GM12878 (cell line): ENCODE results near the gene MT1H. TPM values are rescaled to one million over a fixed set of nuclear protein-coding genes. Genes with fewer than 3 reads are reported as not detected.

Experiments
- ATAC-seq: fragments of 200-7000 bp; cut with Tn5 transposase; 3 replicates; pipeline ENCODE4 v1.9.1; 2020; ENCODE audit warnings: mild to moderate bottlenecking, moderate library complexity
- BruUV-seq: library from RNA; stranded (reverse); fragments of 400-500 nt; replicated peaks from 2 replicates; lab custom pipeline; 2021; lab: Mats Ljungman, UMichigan
- CTCF ChIA-PET: fragments of 300-600 bp; sonication (Branson Sonifier 250); formaldehyde crosslinking; extraction: SDS; loops from one replicate; lab custom pipeline; 2021; ENCODE audit warnings: inconsistent platforms; lab: Yijun Ruan, JAX
- POLR2A ChIA-PET: fragments of 350-600 bp; formaldehyde crosslinking; extraction: SDS; loops from one replicate; lab custom pipeline; 2021; ENCODE audit warnings: inconsistent platforms; lab: Charles Lee
- RAD21 ChIA-PET: fragments of 300-600 bp; sonication (Branson Sonifier 250); formaldehyde crosslinking; loops from one replicate; lab custom pipeline; 2023; ENCODE audit warnings: antibody characterized with exemption; ENCODE audit not compliant: unreplicated experiment; lab: Charles Lee
- SMC1A ChIA-PET: fragments of 300-600 bp; sonication (Branson Sonifier 250); formaldehyde crosslinking; loops from one replicate; lab custom pipeline; 2023; ENCODE audit not compliant: unreplicated experiment, uncharacterized antibody; lab: Charles Lee
- DNase-seq: peaks from one replicate; pipeline ENCODE4 v3.0.0-alpha.2; 2011; ENCODE audit warnings: low read depth, low spot score
- FAIRE-seq: peaks from 3 replicates; lab custom pipeline; 2011; peaks lifted over from hg19 to GRCh38; lab: Jason Lieb, UNC
- H2AFZ ChIP-seq: 2 replicates; pipeline ENCODE4 v1.6.0; 2011; ENCODE audit warnings: low read depth, low read length, control low read depth; ENCODE audit not compliant: control insufficient read depth
- H3K27ac ChIP-seq: 2 replicates; pipeline ENCODE4 v1.5.1; 2011; ENCODE audit warnings: control low read depth; ENCODE audit not compliant: control insufficient read depth, insufficient read depth
- H3K27me3 ChIP-seq, 2 experiments: replicated peaks in 1 of 2; 2 replicates each; pipeline versions ENCODE4 v1.6.0 to v1.6.1; 2011; ENCODE audit warnings: low read length in 1 of 2; ENCODE audit not compliant: control insufficient read depth in 2 of 2, insufficient read depth in 2 of 2
- H3K36me3 ChIP-seq, 2 experiments: 2 replicates each; pipeline ENCODE4 v1.5.1; 2011; ENCODE audit warnings: low read length in 1 of 2; ENCODE audit not compliant: control insufficient read depth in 2 of 2, insufficient read depth in 2 of 2
- H3K4me1 ChIP-seq: 2 replicates; pipeline ENCODE4 v1.6.1; 2011; ENCODE audit warnings: mild to moderate bottlenecking, low read length, moderate library complexity, mixed read lengths; ENCODE audit not compliant: control insufficient read depth, insufficient read depth
- H3K4me2 ChIP-seq: 2 replicates; pipeline ENCODE4 v1.6.0; 2011; ENCODE audit warnings: control low read depth; ENCODE audit not compliant: control insufficient read depth, insufficient read depth
- H3K4me3 ChIP-seq: fragments of 200-600 bp; sonication (generic); 2 replicates; pipeline ENCODE4 v1.5.1; 2016
- H3K79me2 ChIP-seq: 2 replicates; pipeline ENCODE4 v1.6.0; 2011; ENCODE audit warnings: low read length; ENCODE audit not compliant: control insufficient read depth, insufficient read depth
- H3K9ac ChIP-seq: 2 replicates; pipeline ENCODE4 v1.8.0; 2011; ENCODE audit warnings: low read length, control low read depth, mixed read lengths; ENCODE audit not compliant: control insufficient read depth, insufficient read depth
- H3K9me3 ChIP-seq: replicated peaks from 3 replicates; pipeline ENCODE4 v1.5.1; 2011; ENCODE audit warnings: mild to moderate bottlenecking, low read length; ENCODE audit not compliant: control insufficient read depth, insufficient read depth
- H4K20me1 ChIP-seq: 2 replicates; pipeline ENCODE4 v1.6.0; 2011; ENCODE audit not compliant: control insufficient read depth, insufficient read depth
- BHLHE40 ChIP-seq, 2 experiments: fragments of 450-650 bp in 1 of 2; IDR thresholded peaks; 2 replicates each; pipeline ENCODE4 v1.6.1; 2011 to 2017; ENCODE audit warnings: low read depth in 2 of 2, borderline replicate concordance in 1 of 2, improper control_type of control experiment in 1 of 2, low read length in 1 of 2, mild to moderate bottlenecking in 1 of 2
- CEBPB ChIP-seq, 2 experiments: fragments of 150-350 bp in 1 of 2; IDR thresholded peaks; 2 replicates each; pipeline ENCODE4 v1.6.1; 2012 to 2014; ENCODE audit warnings: low read depth in 2 of 2, low read length in 2 of 2, borderline replicate concordance in 1 of 2, inconsistent platforms in 1 of 2
- CREM ChIP-seq: IDR thresholded peaks from 2 replicates; pipeline ENCODE4 v1.6.1; 2014; ENCODE audit warnings: antibody characterized with exemption, low read depth
- FOS ChIP-seq: IDR thresholded peaks from 3 replicates; pipeline ENCODE4 v1.6.1; 2011; ENCODE audit warnings: borderline replicate concordance; ENCODE audit not compliant: insufficient read length; ENCODE audit errors: extremely low read depth
- SUPT20H ChIP-seq: IDR thresholded peaks from 2 replicates; pipeline ENCODE4 v1.6.1; 2011; ENCODE audit warnings: low read depth, mild to moderate bottlenecking, low read length, moderate library complexity, borderline replicate concordance; ENCODE audit not compliant: control insufficient read depth
- ZBED1 ChIP-seq: IDR thresholded peaks from 2 replicates; pipeline ENCODE4 v1.6.1; 2016; ENCODE audit warnings: borderline replicate concordance
- ZSCAN29 ChIP-seq: fragments of 450-650 bp; IDR thresholded peaks from 2 replicates; pipeline ENCODE4 v1.6.1; 2017; ENCODE audit warnings: mild to moderate bottlenecking, moderate library complexity
- WGBS: methylation state at CpG from one replicate; pipeline ENCODE4 v1.1.6; 2016; ENCODE audit warnings: low lambda C conversion rate; ENCODE audit not compliant: insufficient replicate concordance, insufficient coverage; ENCODE audit errors: missing lambda C conversion rate; 5-methylcytosine and 5-hydroxymethylcytosine counted together
- in situ Hi-C: fragments of 300-500 bp; cut with MboI; formaldehyde crosslinking; loops from 9 replicates; pipeline ENCODE4 v1.14.3; 2018; ENCODE audit warnings: mixed read lengths
- intact Hi-C: fragments of 100-400 bp; cut with micrococcal nuclease; formaldehyde crosslinking; loops from one replicate; pipeline ENCODE4 v1.14.2; 2022; ENCODE audit not compliant: unreplicated experiment
- polyA plus RNA-seq, 11 experiments: library from polyadenylated mRNA; depleted of rRNA in 4 of 11; unstranded in 6 of 11; stranded (reverse) in 5 of 11; fragments of >200 nt; fragmentation: Nextera tagmentation in 4 of 11; fragmentation: Illumina TruSeq in 1 of 11; extraction: Ambion mirVana in 4 of 11; extraction: Trizol in 1 of 11; gene quantifications; 1 replicate in 1 of 11; 2 replicates in 10 of 11; pipeline versions ENCODE4 v1.2.1 to v1.2.3, GENCODE V29; 2011 to 2016; ENCODE audit warnings: inconsistent platforms in 2 of 11, missing spikeins in 2 of 11, low read depth in 1 of 11
- total RNA-seq, 4 experiments: library from RNA; depleted of rRNA in 3 of 4; stranded (reverse); fragments of >200 nt in 3 of 4; fragmentation: Illumina TruSeq in 1 of 4; extraction: Trizol in 1 of 4; gene quantifications; 2 replicates each; pipeline versions ENCODE4 v1.2.1 to v1.2.3, GENCODE V29; 2013 to 2021
- TF ChIP-seq, protein P1 (sequence below): fragments of 450-650 bp; formaldehyde crosslinking; IDR thresholded peaks from 2 replicates; pipeline ENCODE4 v1.4.0; 2020; ENCODE audit warnings: mild to moderate bottlenecking, moderate library complexity
- TF ChIP-seq, protein P2 (sequence below): fragments of 450-650 bp; IDR thresholded peaks from 2 replicates; pipeline ENCODE4 v1.6.1; 2016; ENCODE audit warnings: mild to moderate bottlenecking
- TF ChIP-seq, protein P3 (sequence below): fragments of 450-650 bp; IDR thresholded peaks from 2 replicates; pipeline ENCODE4 v1.6.1; 2014; ENCODE audit warnings: mild to moderate bottlenecking

Gene MT1H
- total and polyA plus RNA-seq, 10 of the 15 experiments (the other 5 are each of a cell fraction or from before 2014, with no cell fraction given), result 0.40 to 6.0 (median 1.1) TPM; not detected in 2

DNA sequence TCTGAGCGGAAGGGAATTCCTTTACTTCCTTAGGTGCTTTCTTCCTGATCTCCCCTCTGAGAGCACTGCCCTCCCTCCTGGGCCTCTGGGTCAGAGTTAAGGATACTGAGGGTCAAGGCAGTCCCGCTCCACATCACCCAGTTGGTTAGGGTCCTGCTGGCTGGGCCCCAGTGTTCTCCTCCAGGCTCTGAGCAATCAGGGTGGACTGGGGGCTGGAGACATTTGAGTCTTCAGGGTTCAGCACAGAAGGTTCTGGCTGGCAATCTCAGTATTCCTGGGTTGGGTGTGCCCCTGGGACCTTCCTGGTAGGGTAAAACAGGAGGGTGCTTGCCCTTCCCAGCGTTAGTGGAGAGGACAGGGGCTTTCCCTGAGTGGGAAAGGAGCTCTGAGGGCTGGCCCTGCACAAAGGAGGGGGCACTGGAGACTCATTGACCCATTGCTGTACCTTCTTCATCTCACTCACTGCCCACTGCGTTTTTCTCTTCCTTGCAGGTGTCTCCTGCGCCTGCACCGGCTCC, 36.7 kb upstream of the MT1H start:
- Histone ChIP-seq H3K4me1 (peaks cover 15% of the 10 kb centered on the region), H3K4me2 (no peak overlapping the region), H4K20me1 (no peaks in the 10 kb centered on the region), H3K27ac (no peak overlapping the region), H3K9me3 (no peaks in the 10 kb centered on the region), H3K79me2 (no peaks in the 10 kb centered on the region), H3K4me3 (no peak overlapping the region), H3K36me3 (no peaks in the 10 kb centered on the region), H3K9ac (no peak overlapping the region), H3K27me3 (peaks cover 15 to 24% of the 10 kb centered on the region in 2 experiments), H2AFZ (no peak overlapping the region)
- TF ChIP-seq, protein P1, sequence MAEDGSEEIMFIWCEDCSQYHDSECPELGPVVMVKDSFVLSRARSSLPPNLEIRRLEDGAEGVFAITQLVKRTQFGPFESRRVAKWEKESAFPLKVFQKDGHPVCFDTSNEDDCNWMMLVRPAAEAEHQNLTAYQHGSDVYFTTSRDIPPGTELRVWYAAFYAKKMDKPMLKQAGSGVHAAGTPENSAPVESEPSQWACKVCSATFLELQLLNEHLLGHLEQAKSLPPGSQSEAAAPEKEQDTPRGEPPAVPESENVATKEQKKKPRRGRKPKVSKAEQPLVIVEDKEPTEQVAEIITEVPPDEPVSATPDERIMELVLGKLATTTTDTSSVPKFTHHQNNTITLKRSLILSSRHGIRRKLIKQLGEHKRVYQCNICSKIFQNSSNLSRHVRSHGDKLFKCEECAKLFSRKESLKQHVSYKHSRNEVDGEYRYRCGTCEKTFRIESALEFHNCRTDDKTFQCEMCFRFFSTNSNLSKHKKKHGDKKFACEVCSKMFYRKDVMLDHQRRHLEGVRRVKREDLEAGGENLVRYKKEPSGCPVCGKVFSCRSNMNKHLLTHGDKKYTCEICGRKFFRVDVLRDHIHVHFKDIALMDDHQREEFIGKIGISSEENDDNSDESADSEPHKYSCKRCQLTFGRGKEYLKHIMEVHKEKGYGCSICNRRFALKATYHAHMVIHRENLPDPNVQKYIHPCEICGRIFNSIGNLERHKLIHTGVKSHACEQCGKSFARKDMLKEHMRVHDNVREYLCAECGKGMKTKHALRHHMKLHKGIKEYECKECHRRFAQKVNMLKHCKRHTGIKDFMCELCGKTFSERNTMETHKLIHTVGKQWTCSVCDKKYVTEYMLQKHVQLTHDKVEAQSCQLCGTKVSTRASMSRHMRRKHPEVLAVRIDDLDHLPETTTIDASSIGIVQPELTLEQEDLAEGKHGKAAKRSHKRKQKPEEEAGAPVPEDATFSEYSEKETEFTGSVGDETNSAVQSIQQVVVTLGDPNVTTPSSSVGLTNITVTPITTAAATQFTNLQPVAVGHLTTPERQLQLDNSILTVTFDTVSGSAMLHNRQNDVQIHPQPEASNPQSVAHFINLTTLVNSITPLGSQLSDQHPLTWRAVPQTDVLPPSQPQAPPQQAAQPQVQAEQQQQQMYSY (CRISPR knock-in tag), result no peak
- no peak for TF ChIP-seq ZBED1
- TF ChIP-seq, protein P2, sequence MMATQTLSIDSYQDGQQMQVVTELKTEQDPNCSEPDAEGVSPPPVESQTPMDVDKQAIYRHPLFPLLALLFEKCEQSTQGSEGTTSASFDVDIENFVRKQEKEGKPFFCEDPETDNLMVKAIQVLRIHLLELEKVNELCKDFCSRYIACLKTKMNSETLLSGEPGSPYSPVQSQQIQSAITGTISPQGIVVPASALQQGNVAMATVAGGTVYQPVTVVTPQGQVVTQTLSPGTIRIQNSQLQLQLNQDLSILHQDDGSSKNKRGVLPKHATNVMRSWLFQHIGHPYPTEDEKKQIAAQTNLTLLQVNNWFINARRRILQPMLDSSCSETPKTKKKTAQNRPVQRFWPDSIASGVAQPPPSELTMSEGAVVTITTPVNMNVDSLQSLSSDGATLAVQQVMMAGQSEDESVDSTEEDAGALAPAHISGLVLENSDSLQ, result no peak
- TF ChIP-seq, protein P3, sequence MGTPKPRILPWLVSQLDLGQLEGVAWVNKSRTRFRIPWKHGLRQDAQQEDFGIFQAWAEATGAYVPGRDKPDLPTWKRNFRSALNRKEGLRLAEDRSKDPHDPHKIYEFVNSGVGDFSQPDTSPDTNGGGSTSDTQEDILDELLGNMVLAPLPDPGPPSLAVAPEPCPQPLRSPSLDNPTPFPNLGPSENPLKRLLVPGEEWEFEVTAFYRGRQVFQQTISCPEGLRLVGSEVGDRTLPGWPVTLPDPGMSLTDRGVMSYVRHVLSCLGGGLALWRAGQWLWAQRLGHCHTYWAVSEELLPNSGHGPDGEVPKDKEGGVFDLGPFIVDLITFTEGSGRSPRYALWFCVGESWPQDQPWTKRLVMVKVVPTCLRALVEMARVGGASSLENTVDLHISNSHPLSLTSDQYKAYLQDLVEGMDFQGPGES, result no peak
- no peak for TF ChIP-seq CREM
- TF ChIP-seq FOS, result no peak
- TF ChIP-seq BHLHE40 (IDR thresholded peaks at IDR 0.05; ENCODE audit: borderline replicate concordance in 1 of 2, low read depth in 2 of 2, low read length in 1 of 2), result no peak
- TF ChIP-seq SUPT20H, result no peak
- TF ChIP-seq ZSCAN29, result no peak
- no peak for TF ChIP-seq CEBPB (IDR thresholded peaks at IDR 0.05; ENCODE audit: borderline replicate concordance in 1 of 2, low read depth in 2 of 2, low read length in 2 of 2)
- ChIA-PET SMC1A (interaction anchor here (1.2 kb wide), 1 partner anchor 9 kb away, joined by 4 read pairs; no protein-coding TSS in a partner anchor), POLR2A (no interaction called here), RAD21 (interaction anchor here (1.7 kb wide), 1 partner anchor 10 kb away, joined by 5 read pairs; no protein-coding TSS in a partner anchor), CTCF (no interaction called here)
- no peak for ATAC-seq
- intact Hi-C loops (no loop called here), in situ Hi-C loops (no loop called here)
- WGBS, result 7% methylated on average over 6 of the region's 6 CpGs
- no peak for DNase-seq
- no TSS peak for BruUV-seq
- FAIRE-seq, result no peak
